GM19467 (cell line): ENCODE measurements around the gene KDM3B.
"Not testable (repeated sequence)": the region's sequence is repeated elsewhere in the genome, so short reads cannot be mapped to it uniquely, and the experiment has no call there.

ENCODE experiments used
- ATAC-seq: cut with Tn5 transposase; IDR thresholded peaks from one replicate; pipeline ENCODE4 v1.9.1; 2021; ENCODE audit warnings: mild to moderate bottlenecking, moderate library complexity; ENCODE audit not compliant: unreplicated experiment

Gene KDM3B

GRCh38 chr5:138352071-138352721, at the start of gene KDM3B:
Gene KDM3B, plus strand, starts transcription at chr5:138352685. Its CDS starts 111 bp downstream, at chr5:138352796.
- ATAC-seq = peak; percentile 56

- no peak for ATAC-seq
Observed at GRCh38 chr5:138303372-138303771, 49.1 kb upstream of the KDM3B start.

- ATAC-seq = no peak
Observed at GRCh38 chr5:138305797-138306196, 46.7 kb upstream of the KDM3B start.

- ATAC-seq = no peak
Observed at GRCh38 chr5:138315751-138316278, 36.7 kb upstream of the KDM3B start.

- ATAC-seq = no peak
Observed at GRCh38 chr5:138316355-138316754, 36.1 kb upstream of the KDM3B start.

GRCh38 chr5:138318211-138318610, 34.3 kb upstream of the KDM3B start:
- not testable (repeated sequence) for ATAC-seq

GRCh38 chr5:138330813-138331448, 21.6 kb upstream of the KDM3B start:
- no peak for ATAC-seq

- peak; percentile 98 for ATAC-seq
Observed at GRCh38 chr5:138331449-138332368, 20.8 kb upstream of the KDM3B start, which contains the start of gene CDC25C. Gene CDC25C, minus strand, starts transcription at chr5:138331804. Its CDS starts 624 bp downstream, at chr5:138331180.

- no peak for ATAC-seq
Observed at GRCh38 chr5:138334867-138335447, 17.5 kb upstream of the KDM3B start.

GRCh38 chr5:138336952-138337684, 15.4 kb upstream of the KDM3B start:
- ATAC-seq = peak; percentile 12

GRCh38 chr5:138337685-138338410, 14.6 kb upstream of the KDM3B start, which contains the start of gene FAM53C:
Gene FAM53C, plus strand, starts transcription at chr5:138338266. Its CDS starts 3,070 bp downstream, at chr5:138341336.
- ATAC-seq = peak; percentile 70

GRCh38 chr5:138338411-138339090, 13.9 kb upstream of the KDM3B start:
- ATAC-seq = no peak

- no peak for ATAC-seq
Observed at GRCh38 chr5:138339091-138339456, 13.4 kb upstream of the KDM3B start.

- no peak for ATAC-seq
Observed at GRCh38 chr5:138339464-138339863, 13.0 kb upstream of the KDM3B start.

- no peak for ATAC-seq
Observed at GRCh38 chr5:138340008-138340407, 12.5 kb upstream of the KDM3B start.

- ATAC-seq = no peak
Observed at GRCh38 chr5:138344887-138345622, 7.4 kb upstream of the KDM3B start.

GRCh38 chr5:138346889-138347288, 5.6 kb upstream of the KDM3B start:
- ATAC-seq = no peak
